ENCODE data around the gene RENBP.

RENBP gene

GRCh38 chrX:153885968-153886903 is 58.2 kb downstream of the RENBP start, which contains the start of gene L1CAM:
L1CAM (minus strand) TSS chrX:153886173; CDS start chrX:153875836, 10,337 bp downstream.
- no peak for DNase-seq

Measured in NCI-H1417 treated with DMSO at 0.1 percent for 48 hours (cell line).